Activated naive CD8-positive, alpha-beta T cell treated with anti-CD3 and anti-CD28 coated beads for 36 hours (primary cell): ENCODE measurements around the gene SPTBN4. TPM values are rescaled to one million over a fixed set of nuclear protein-coding genes. Genes with fewer than 3 reads are reported as not detected.
"Not testable (repeated sequence)": the region's sequence is repeated elsewhere in the genome, so short reads cannot be mapped to it uniquely, and the experiment has no call there.

Experiments
- DNase-seq: peaks from one replicate; pipeline ENCODE4 v3.0.0; 2021
- H3K27ac Mint-ChIP-seq: one replicate; pipeline ENCODE4 v1.8.0; 2022; ENCODE audit warnings: mild to moderate bottlenecking, moderate library complexity, mixed read lengths
- H3K27me3 Mint-ChIP-seq: one replicate; pipeline ENCODE4 v1.8.0; 2022; ENCODE audit warnings: mild to moderate bottlenecking, mixed read lengths
- H3K36me3 Mint-ChIP-seq: one replicate; pipeline ENCODE4 v1.8.0; 2021; ENCODE audit warnings: mild to moderate bottlenecking, mixed read lengths
- H3K4me1 Mint-ChIP-seq: one replicate; pipeline ENCODE4 v1.8.0; 2021; ENCODE audit warnings: mixed read lengths
- H3K4me3 Mint-ChIP-seq: one replicate; pipeline ENCODE4 v1.8.0; 2022; ENCODE audit warnings: mild to moderate bottlenecking, moderate library complexity, mixed read lengths
- H3K9me3 Mint-ChIP-seq: one replicate; pipeline ENCODE4 v1.8.0; 2022; ENCODE audit warnings: mixed read lengths
- total RNA-seq, 2 experiments: library from RNA; stranded (reverse); gene quantifications; one replicate each; pipeline ENCODE4 v1.2.3, GENCODE V29; 2021

The SPTBN4 gene
- total RNA-seq, 2 experiments from 2014 or later: 1.1 to 2.9 TPM

- H3K27me3 Mint-ChIP-seq: peaks cover 41% of the 10 kb centered on the region
- no peaks in the 10 kb centered on the region for H3K9me3 Mint-ChIP-seq
- H3K4me1 Mint-ChIP-seq: no peaks in the 10 kb centered on the region
- H3K27ac Mint-ChIP-seq: no peak overlapping the region
- H3K36me3 Mint-ChIP-seq: no peaks in the 10 kb centered on the region
- no peak overlapping the region for H3K4me3 Mint-ChIP-seq
- no peak for DNase-seq
Measured at GRCh38 chr19:40521276-40521675, 54.5 kb downstream of the SPTBN4 start.

GRCh38 chr19:40521900-40522299 lies 55.1 kb downstream of the SPTBN4 start:
- not testable (repeated sequence) for H3K36me3 Mint-ChIP-seq, H3K4me3 Mint-ChIP-seq, DNase-seq, H3K4me1 Mint-ChIP-seq, H3K27ac Mint-ChIP-seq, H3K9me3 Mint-ChIP-seq
- peaks cover 41% of the 10 kb centered on the region for H3K27me3 Mint-ChIP-seq

GRCh38 chr19:40523322-40524047 lies 56.7 kb downstream of the SPTBN4 start:
- H3K4me1 Mint-ChIP-seq: no peaks in the 10 kb centered on the region
- peak; percentile 57 for DNase-seq
- H3K9me3 Mint-ChIP-seq: no peaks in the 10 kb centered on the region
- H3K27me3 Mint-ChIP-seq: peaks cover 30% of the 10 kb centered on the region
- H3K4me3 Mint-ChIP-seq: no peak overlapping the region
- no peaks in the 10 kb centered on the region for H3K36me3 Mint-ChIP-seq
- no peak overlapping the region for H3K27ac Mint-ChIP-seq

GRCh38 chr19:40524133-40524549 lies 57.3 kb downstream of the SPTBN4 start:
- Mint-ChIP-seq H3K9me3 (no peaks in the 10 kb centered on the region), H3K36me3 (no peaks in the 10 kb centered on the region), H3K4me3 (no peak overlapping the region), H3K27ac (no peak overlapping the region), H3K4me1 (no peaks in the 10 kb centered on the region), H3K27me3 (peaks cover 24% of the 10 kb centered on the region)
- no peak for DNase-seq

- H3K27ac Mint-ChIP-seq: no peak overlapping the region
- H3K36me3 Mint-ChIP-seq: no peaks in the 10 kb centered on the region
- H3K27me3 Mint-ChIP-seq: peaks cover 24% of the 10 kb centered on the region
- H3K4me1 Mint-ChIP-seq: peaks cover 3% of the 10 kb centered on the region
- no peak overlapping the region for H3K4me3 Mint-ChIP-seq
- no peak for DNase-seq
- H3K9me3 Mint-ChIP-seq: no peaks in the 10 kb centered on the region
Measured at GRCh38 chr19:40524655-40525054, 57.9 kb downstream of the SPTBN4 start.

- Mint-ChIP-seq H3K27ac (no peak overlapping the region), H3K27me3 (peaks cover 22% of the 10 kb centered on the region)
- no peak for DNase-seq
Measured at GRCh38 chr19:40525234-40526051, 58.6 kb downstream of the SPTBN4 start.

GRCh38 chr19:40528078-40528477 lies 61.3 kb downstream of the SPTBN4 start:
- peaks cover 11% of the 10 kb centered on the region for H3K4me1 Mint-ChIP-seq
- H3K4me3 Mint-ChIP-seq: no peak overlapping the region
- peaks cover 3% of the 10 kb centered on the region for H3K9me3 Mint-ChIP-seq
- no peak overlapping the region for H3K27ac Mint-ChIP-seq
- H3K27me3 Mint-ChIP-seq: peaks cover 22% of the 10 kb centered on the region
- DNase-seq: no peak
- H3K36me3 Mint-ChIP-seq: no peaks in the 10 kb centered on the region

More at GRCh38 chr19:40525234-40526051, 58.6 kb downstream of the SPTBN4 start:
- H3K36me3 Mint-ChIP-seq: no peaks in the 10 kb centered on the region
- peaks cover 7% of the 10 kb centered on the region for H3K4me1 Mint-ChIP-seq
- H3K4me3 Mint-ChIP-seq: no peak overlapping the region
- no peaks in the 10 kb centered on the region for H3K9me3 Mint-ChIP-seq

GRCh38 chr19:40528533-40529092 lies 61.8 kb downstream of the SPTBN4 start:
- DNase-seq: no peak
- peaks cover 11% of the 10 kb centered on the region for H3K4me1 Mint-ChIP-seq
- peaks cover 23% of the 10 kb centered on the region for H3K27me3 Mint-ChIP-seq
- H3K27ac Mint-ChIP-seq: no peak overlapping the region
- H3K4me3 Mint-ChIP-seq: no peak overlapping the region
- H3K9me3 Mint-ChIP-seq: peaks cover 3% of the 10 kb centered on the region
- no peaks in the 10 kb centered on the region for H3K36me3 Mint-ChIP-seq

- Mint-ChIP-seq H3K27ac (peak overlapping the region; percentile 7), H3K9me3 (peaks cover 3% of the 10 kb centered on the region), H3K4me1 (peaks cover 11% of the 10 kb centered on the region), H3K27me3 (peaks cover 26% of the 10 kb centered on the region), H3K4me3 (peak overlapping the region; percentile 32), H3K36me3 (no peaks in the 10 kb centered on the region)
- peak; percentile 90 for DNase-seq
Measured at GRCh38 chr19:40529093-40529954, 62.5 kb downstream of the SPTBN4 start.

GRCh38 chr19:40530091-40530901 lies 63.5 kb downstream of the SPTBN4 start:
- H3K27me3 Mint-ChIP-seq: peaks cover 26% of the 10 kb centered on the region
- H3K27ac Mint-ChIP-seq: no peak overlapping the region
- H3K4me1 Mint-ChIP-seq: peaks cover 11% of the 10 kb centered on the region
- peak; percentile 25 for DNase-seq
- no peak overlapping the region for H3K4me3 Mint-ChIP-seq
- no peaks in the 10 kb centered on the region for H3K36me3 Mint-ChIP-seq
- H3K9me3 Mint-ChIP-seq: peaks cover 3% of the 10 kb centered on the region

GRCh38 chr19:40533508-40533907 lies 66.7 kb downstream of the SPTBN4 start:
- DNase-seq: no peak
- H3K27me3 Mint-ChIP-seq: peaks cover 26% of the 10 kb centered on the region
- no peaks in the 10 kb centered on the region for H3K36me3 Mint-ChIP-seq
- peaks cover 11% of the 10 kb centered on the region for H3K4me1 Mint-ChIP-seq
- H3K4me3 Mint-ChIP-seq: no peak overlapping the region
- H3K9me3 Mint-ChIP-seq: peaks cover 3% of the 10 kb centered on the region
- no peak overlapping the region for H3K27ac Mint-ChIP-seq

GRCh38 chr19:40534148-40534547 lies 67.3 kb downstream of the SPTBN4 start:
- Mint-ChIP-seq H3K9me3 (peaks cover 3% of the 10 kb centered on the region), H3K27me3 (peaks cover 26% of the 10 kb centered on the region), H3K36me3 (no peaks in the 10 kb centered on the region), H3K4me3 (no peak overlapping the region), H3K4me1 (peaks cover 11% of the 10 kb centered on the region), H3K27ac (no peak overlapping the region)
- no peak for DNase-seq

GRCh38 chr19:40539070-40539469 lies 72.3 kb downstream of the SPTBN4 start:
- Mint-ChIP-seq H3K9me3 (no peaks in the 10 kb centered on the region), H3K36me3 (no peaks in the 10 kb centered on the region), H3K27ac (no peak overlapping the region), H3K4me1 (no peaks in the 10 kb centered on the region), H3K27me3 (peaks cover 4% of the 10 kb centered on the region), H3K4me3 (no peak overlapping the region)
- no peak for DNase-seq
